Fibroblast of lung (primary cell): ENCODE data around the gene OLFM1.

Source experiments
- EZH2 ChIP-seq: IDR thresholded peaks from 2 replicates; pipeline ENCODE4 v1.5.1; 2012; ENCODE audit warnings: low read length, control low read depth, mild to moderate bottlenecking; ENCODE audit errors: missing control alignments
- TF ChIP-seq, protein P1 (sequence below), 2 donors: IDR thresholded peaks in 1 of 2; conservative IDR thresholded peaks in 1 of 2; 1 replicate in 1 of 2; 2 replicates in 1 of 2; pipeline ENCODE4 v1.5.1; 2011 to 2012; ENCODE audit warnings: low read length in 2 of 2, control low read depth in 1 of 2, inconsistent platforms in 1 of 2, low read depth in 1 of 2, mild to moderate bottlenecking in 1 of 2

DNA sequence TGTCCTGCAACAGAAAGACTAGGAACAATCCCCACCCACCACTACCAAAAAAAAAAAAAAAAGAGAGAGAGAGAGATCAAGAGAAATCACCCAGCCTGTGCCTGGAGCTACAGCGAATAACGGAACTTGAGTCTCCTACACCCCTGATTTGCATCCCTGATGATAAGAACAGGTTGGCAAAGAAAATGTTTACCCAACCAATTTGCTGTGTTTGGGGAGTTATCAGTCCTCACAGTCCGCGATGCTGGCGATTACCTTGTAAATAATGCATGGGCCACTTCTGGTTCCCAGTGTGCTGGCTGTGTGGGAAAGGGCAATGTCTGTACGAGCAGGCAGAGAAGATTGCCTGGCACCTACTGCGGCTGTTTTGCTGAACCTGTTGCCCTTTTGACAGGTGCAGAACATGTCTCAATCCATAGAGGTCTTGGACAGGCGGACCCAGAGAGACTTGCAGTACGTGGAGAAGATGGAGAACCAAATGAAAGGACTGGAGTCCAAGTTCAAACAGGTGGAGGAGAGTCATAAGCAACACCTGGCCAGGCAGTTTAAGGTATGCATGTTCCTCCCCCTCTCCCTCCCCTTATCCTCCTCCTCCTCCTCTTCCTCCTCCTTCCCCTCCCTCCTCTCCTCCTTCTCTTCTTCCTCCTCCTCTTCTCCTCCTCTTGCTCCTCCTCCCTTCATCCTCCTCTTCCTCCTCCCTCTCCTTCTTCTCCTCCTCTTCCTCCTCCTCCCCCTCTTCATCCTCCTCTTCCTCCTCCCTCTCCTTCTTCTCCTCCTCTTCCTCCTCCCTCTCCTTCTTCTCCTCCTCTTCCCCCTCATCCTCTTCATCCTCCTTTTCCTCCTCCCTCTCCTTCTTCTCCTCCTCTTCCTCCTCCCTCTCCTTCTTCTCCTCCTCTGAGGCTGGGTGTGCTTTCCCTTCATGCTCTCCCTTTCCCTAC lies 8.3 kb downstream of the OLFM1 start:
- TF ChIP-seq EZH2: no peak
- TF ChIP-seq, protein P1, sequence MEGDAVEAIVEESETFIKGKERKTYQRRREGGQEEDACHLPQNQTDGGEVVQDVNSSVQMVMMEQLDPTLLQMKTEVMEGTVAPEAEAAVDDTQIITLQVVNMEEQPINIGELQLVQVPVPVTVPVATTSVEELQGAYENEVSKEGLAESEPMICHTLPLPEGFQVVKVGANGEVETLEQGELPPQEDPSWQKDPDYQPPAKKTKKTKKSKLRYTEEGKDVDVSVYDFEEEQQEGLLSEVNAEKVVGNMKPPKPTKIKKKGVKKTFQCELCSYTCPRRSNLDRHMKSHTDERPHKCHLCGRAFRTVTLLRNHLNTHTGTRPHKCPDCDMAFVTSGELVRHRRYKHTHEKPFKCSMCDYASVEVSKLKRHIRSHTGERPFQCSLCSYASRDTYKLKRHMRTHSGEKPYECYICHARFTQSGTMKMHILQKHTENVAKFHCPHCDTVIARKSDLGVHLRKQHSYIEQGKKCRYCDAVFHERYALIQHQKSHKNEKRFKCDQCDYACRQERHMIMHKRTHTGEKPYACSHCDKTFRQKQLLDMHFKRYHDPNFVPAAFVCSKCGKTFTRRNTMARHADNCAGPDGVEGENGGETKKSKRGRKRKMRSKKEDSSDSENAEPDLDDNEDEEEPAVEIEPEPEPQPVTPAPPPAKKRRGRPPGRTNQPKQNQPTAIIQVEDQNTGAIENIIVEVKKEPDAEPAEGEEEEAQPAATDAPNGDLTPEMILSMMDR (conservative IDR thresholded peaks at IDR 0.05 in 1 of 2, IDR thresholded peaks at IDR 0.05 in 1 of 2; ENCODE audit: low read depth in 1 of 2, low read length in 2 of 2): no peak
